ENCODE data around the gene FRMD4B.

DNA sequence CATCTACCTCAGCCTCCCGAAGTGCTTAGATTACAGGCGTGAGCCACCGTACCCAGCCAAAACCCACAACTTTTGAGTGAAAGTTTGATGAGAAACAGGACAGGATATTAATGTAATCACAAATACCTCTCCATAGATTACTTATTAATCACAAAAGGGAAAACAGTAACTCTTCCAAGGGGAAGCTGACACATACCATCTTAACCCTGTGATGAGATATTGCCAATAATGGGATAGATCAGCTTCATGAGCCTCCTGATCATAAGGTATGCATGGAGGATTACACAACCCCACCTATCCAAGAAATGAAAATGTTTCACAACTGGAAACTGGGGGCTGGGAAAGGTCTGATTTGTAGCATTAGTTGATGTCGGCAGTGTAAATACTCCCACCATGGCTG, 131.5 kb downstream of the FRMD4B start:
- TF ChIP-seq CTCF (IDR thresholded peaks at IDR 0.05) (no peak), POLR2A (IDR thresholded peaks at IDR 0.05) (no peak), POLR2AphosphoS5 (IDR thresholded peaks at IDR 0.05) (no peak)

Data from transverse colon (tissue), 4 donors.